ENCODE measurements around the gene OR6J1.

The OR6J1 gene

GRCh38 chr14:22601996-22602395 is 42.2 kb downstream of the OR6J1 start:
- H3K36me3 ChIP-seq (ENCODE audit: low read depth): peaks cover 49% of the 10 kb centered on the region
- TF ChIP-seq CTCF (IDR thresholded peaks at IDR 0.05; ENCODE audit: poor library complexity, severe bottlenecking): no peak
- no peaks in the 10 kb centered on the region for H3K27me3 ChIP-seq (ENCODE audit: insufficient read depth, poor library complexity, severe bottlenecking)
- peak overlapping the region; percentile 71 for H3K27ac ChIP-seq (ENCODE audit: poor library complexity, severe bottlenecking)
- peaks cover 38% of the 10 kb centered on the region for H3K4me1 ChIP-seq (ENCODE audit: insufficient read depth, poor library complexity, severe bottlenecking)
- H3K9me3 ChIP-seq (ENCODE audit: severe bottlenecking): no peaks in the 10 kb centered on the region
- no peak overlapping the region for H3K4me3 ChIP-seq (ENCODE audit: severe bottlenecking)
- ATAC-seq (ENCODE audit: low read depth) (no peak), DNase-seq (ENCODE audit: low spot score) (no peak)

- H3K36me3 ChIP-seq (ENCODE audit: low read depth): peaks cover 43% of the 10 kb centered on the region
- no peak for TF ChIP-seq CTCF (IDR thresholded peaks at IDR 0.05; ENCODE audit: poor library complexity, severe bottlenecking)
- ATAC-seq (ENCODE audit: low read depth) (no peak), DNase-seq (ENCODE audit: low spot score) (no peak)
- peak overlapping the region; percentile 71 for H3K27ac ChIP-seq (ENCODE audit: poor library complexity, severe bottlenecking)
- no peaks in the 10 kb centered on the region for H3K9me3 ChIP-seq (ENCODE audit: severe bottlenecking)
- H3K4me3 ChIP-seq (ENCODE audit: severe bottlenecking): no peak overlapping the region
- H3K4me1 ChIP-seq (ENCODE audit: insufficient read depth, poor library complexity, severe bottlenecking): peaks cover 34% of the 10 kb centered on the region
- H3K27me3 ChIP-seq (ENCODE audit: insufficient read depth, poor library complexity, severe bottlenecking): no peaks in the 10 kb centered on the region
Observed at GRCh38 chr14:22601456-22601855, 42.7 kb downstream of the OR6J1 start.

- no peak for TF ChIP-seq CTCF (IDR thresholded peaks at IDR 0.05; ENCODE audit: poor library complexity, severe bottlenecking)
- Histone ChIP-seq H3K9me3 (ENCODE audit: severe bottlenecking) (no peaks in the 10 kb centered on the region), H3K36me3 (ENCODE audit: low read depth) (peaks cover 29% of the 10 kb centered on the region), H3K4me1 (ENCODE audit: insufficient read depth, poor library complexity, severe bottlenecking) (peaks cover 26% of the 10 kb centered on the region), H3K27ac (ENCODE audit: poor library complexity, severe bottlenecking) (no peak overlapping the region), H3K4me3 (ENCODE audit: severe bottlenecking) (no peak overlapping the region), H3K27me3 (ENCODE audit: insufficient read depth, poor library complexity, severe bottlenecking) (no peaks in the 10 kb centered on the region)
- ATAC-seq (ENCODE audit: low read depth) (no peak), DNase-seq (ENCODE audit: low spot score) (no peak)
Observed at GRCh38 chr14:22600027-22600426, 44.1 kb downstream of the OR6J1 start.

- no peaks in the 10 kb centered on the region for H3K27me3 ChIP-seq (ENCODE audit: insufficient read depth, poor library complexity, severe bottlenecking)
- H3K36me3 ChIP-seq (ENCODE audit: low read depth): peaks cover 22% of the 10 kb centered on the region
- peak overlapping the region; percentile 62 for H3K27ac ChIP-seq (ENCODE audit: poor library complexity, severe bottlenecking)
- no peaks in the 10 kb centered on the region for H3K9me3 ChIP-seq (ENCODE audit: severe bottlenecking)
- TF ChIP-seq CTCF (IDR thresholded peaks at IDR 0.05; ENCODE audit: poor library complexity, severe bottlenecking): no peak
- no peak for ATAC-seq (ENCODE audit: low read depth)
- DNase-seq (ENCODE audit: low spot score): no peak
- H3K4me3 ChIP-seq (ENCODE audit: severe bottlenecking): peak overlapping the region; percentile 47
- peaks cover 24% of the 10 kb centered on the region for H3K4me1 ChIP-seq (ENCODE audit: insufficient read depth, poor library complexity, severe bottlenecking)
Observed at GRCh38 chr14:22599349-22599748, 44.8 kb downstream of the OR6J1 start.

GRCh38 chr14:22598896-22599244 is 45.3 kb downstream of the OR6J1 start:
- peak overlapping the region; percentile 62 for H3K27ac ChIP-seq (ENCODE audit: poor library complexity, severe bottlenecking)
- no peak for DNase-seq (ENCODE audit: low spot score)
- ATAC-seq (ENCODE audit: low read depth): peak; percentile 70
- H3K27me3 ChIP-seq (ENCODE audit: insufficient read depth, poor library complexity, severe bottlenecking): no peaks in the 10 kb centered on the region
- peaks cover 18% of the 10 kb centered on the region for H3K36me3 ChIP-seq (ENCODE audit: low read depth)
- peak overlapping the region; percentile 47 for H3K4me3 ChIP-seq (ENCODE audit: severe bottlenecking)
- TF ChIP-seq CTCF (IDR thresholded peaks at IDR 0.05; ENCODE audit: poor library complexity, severe bottlenecking): peak; percentile 63
- peaks cover 24% of the 10 kb centered on the region for H3K4me1 ChIP-seq (ENCODE audit: insufficient read depth, poor library complexity, severe bottlenecking)
- no peaks in the 10 kb centered on the region for H3K9me3 ChIP-seq (ENCODE audit: severe bottlenecking)
